ENCODE results near the gene ACTN1.

ACTN1 gene

GRCh38 chr14:68879321-68879781, 99.8 kb downstream of the ACTN1 start:
- no peak for DNase-seq (ENCODE audit: low read depth)
- TF ChIP-seq CTCF (conservative IDR thresholded peaks at IDR 0.05; ENCODE audit: low read depth, low read length), result no peak
- no peak overlapping the region for H3K4me3 ChIP-seq (ENCODE audit: low read depth, low read length)

GRCh38 chr14:68878908-68879307, 100.2 kb downstream of the ACTN1 start:
- H3K4me3 ChIP-seq (ENCODE audit: low read depth, low read length), result no peak overlapping the region
- DNase-seq (ENCODE audit: low read depth), result no peak
- no peak for TF ChIP-seq CTCF (conservative IDR thresholded peaks at IDR 0.05; ENCODE audit: low read depth, low read length)

GRCh38 chr14:68877993-68878575, 101.0 kb downstream of the ACTN1 start:
- DNase-seq (ENCODE audit: low read depth), result no peak
- no peak for TF ChIP-seq CTCF (conservative IDR thresholded peaks at IDR 0.05; ENCODE audit: low read depth, low read length)
- no peak overlapping the region for H3K4me3 ChIP-seq (ENCODE audit: low read depth, low read length)

- no peak for DNase-seq (ENCODE audit: low read depth)
- H3K4me3 ChIP-seq (ENCODE audit: low read depth, low read length), result no peak overlapping the region
- no peak for TF ChIP-seq CTCF (conservative IDR thresholded peaks at IDR 0.05; ENCODE audit: low read depth, low read length)
Observed at GRCh38 chr14:68876976-68877375, 102.1 kb downstream of the ACTN1 start.

- DNase-seq (ENCODE audit: low read depth), result no peak
- no peak for TF ChIP-seq CTCF (conservative IDR thresholded peaks at IDR 0.05; ENCODE audit: low read depth, low read length)
Observed at GRCh38 chr14:68874746-68875155, 104.4 kb downstream of the ACTN1 start.

GRCh38 chr14:68873376-68873775, 105.7 kb downstream of the ACTN1 start:
- no peak for TF ChIP-seq CTCF (conservative IDR thresholded peaks at IDR 0.05; ENCODE audit: low read depth, low read length)
- no peak for DNase-seq (ENCODE audit: low read depth)
- no peak overlapping the region for H3K4me3 ChIP-seq (ENCODE audit: low read depth, low read length)

More at GRCh38 chr14:68874746-68875155, 104.4 kb downstream of the ACTN1 start:
- no peak overlapping the region for H3K4me3 ChIP-seq (ENCODE audit: low read depth, low read length)

- no peak for TF ChIP-seq CTCF (conservative IDR thresholded peaks at IDR 0.05; ENCODE audit: low read depth, low read length)
- no peak for DNase-seq (ENCODE audit: low read depth)
- no peak overlapping the region for H3K4me3 ChIP-seq (ENCODE audit: low read depth, low read length)
Observed at GRCh38 chr14:68871392-68871791, 107.7 kb downstream of the ACTN1 start.

Data from choroid plexus epithelial cell (primary cell).